Keratinocyte (primary cell): ENCODE measurements around the gene FRZB. TPM values are rescaled to one million over a fixed set of nuclear protein-coding genes. Genes with fewer than 3 reads are reported as not detected.

Experiments used
- DNase-seq: peaks from one replicate; pipeline ENCODE4 v3.0.0-alpha.2; 2011; ENCODE audit warnings: low read depth, missing footprints, low spot score
- FAIRE-seq: peaks from 2 replicates; lab custom pipeline; 2011; peaks lifted over from hg19 to GRCh38; lab: Jason Lieb, UNC
- H2AFZ ChIP-seq: 2 replicates; pipeline ENCODE4 v1.6.0; 2012; ENCODE audit warnings: low read length, control low read depth, inconsistent platforms; ENCODE audit not compliant: control insufficient read depth
- H3K27ac ChIP-seq: 2 replicates; pipeline ENCODE4 v1.5.1; 2011; ENCODE audit warnings: low read length; ENCODE audit not compliant: control insufficient read depth, insufficient read depth
- H3K27me3 ChIP-seq: 3 replicates; pipeline ENCODE4 v1.6.0; 2011; ENCODE audit warnings: low read length; ENCODE audit not compliant: control insufficient read depth, insufficient read depth; ENCODE audit errors: extremely low read depth
- H3K36me3 ChIP-seq, 2 experiments: 2 replicates in 1 of 2; 3 replicates in 1 of 2; pipeline ENCODE4 v1.5.1; 2011; ENCODE audit warnings: low read length in 2 of 2, mild to moderate bottlenecking in 1 of 2; ENCODE audit not compliant: control insufficient read depth in 2 of 2, insufficient read depth in 2 of 2; ENCODE audit errors: extremely low read depth in 1 of 2
- H3K4me1 ChIP-seq: 3 replicates; pipeline ENCODE4 v1.5.1; 2011; ENCODE audit warnings: low read length; ENCODE audit not compliant: control insufficient read depth, insufficient read depth; ENCODE audit errors: extremely low read depth
- H3K4me2 ChIP-seq: 3 replicates; pipeline ENCODE4 v1.6.0; 2011; ENCODE audit warnings: low read depth, low read length; ENCODE audit not compliant: control insufficient read depth, insufficient read depth; ENCODE audit errors: extremely low read depth
- H3K4me3 ChIP-seq, 3 experiments: fragments of 200-600 bp in 1 of 3; sonication (generic) in 1 of 3; 2 replicates in 2 of 3; 3 replicates in 1 of 3; pipeline ENCODE4 v1.5.1; 2011 to 2016; ENCODE audit warnings: low read length in 3 of 3, mild to moderate bottlenecking in 3 of 3, control low read depth in 2 of 3, inconsistent platforms in 1 of 3, low read depth in 1 of 3, mixed read lengths in 1 of 3, mixed run types in 1 of 3, moderate library complexity in 1 of 3; ENCODE audit not compliant: control insufficient read depth in 2 of 3, insufficient read depth in 2 of 3; ENCODE audit errors: extremely low read depth in 1 of 3
- H3K79me2 ChIP-seq: 2 replicates; pipeline ENCODE4 v1.6.0; 2012; ENCODE audit warnings: low read length; ENCODE audit not compliant: control insufficient read depth, insufficient read depth
- H3K9ac ChIP-seq: 3 replicates; pipeline ENCODE4 v1.6.0; 2011; ENCODE audit warnings: low read length; ENCODE audit not compliant: control insufficient read depth, insufficient read depth; ENCODE audit errors: extremely low read depth
- H3K9me1 ChIP-seq: 3 replicates; pipeline ENCODE4 v1.6.0; 2011; ENCODE audit warnings: low read length; ENCODE audit not compliant: control insufficient read depth, insufficient read depth; ENCODE audit errors: extremely low read depth
- H3K9me3 ChIP-seq: 2 replicates; pipeline ENCODE4 v1.5.1; 2012; ENCODE audit warnings: low read depth, low read length; ENCODE audit not compliant: control insufficient read depth
- H4K20me1 ChIP-seq: 3 replicates; pipeline ENCODE4 v1.6.0; 2011; ENCODE audit warnings: low read length; ENCODE audit not compliant: control insufficient read depth, insufficient read depth; ENCODE audit errors: extremely low read depth
- EZH2 ChIP-seq: IDR thresholded peaks from one replicate; pipeline ENCODE4 v1.6.1; 2012; ENCODE audit warnings: inconsistent platforms, mild to moderate bottlenecking, low read length, moderate library complexity
- dilution Hi-C: fragments of 300-500 bp; cut with MboI; formaldehyde crosslinking; loops from one replicate; pipeline ENCODE4 v1.7.0; 2020; ENCODE audit warnings: low sequenced_read_pairs; ENCODE audit not compliant: extremely low pct_ligation_motif_present
- polyA plus RNA-seq, 5 experiments: library from polyadenylated mRNA; depleted of rRNA in 3 of 5; stranded (reverse) in 3 of 5; stranded (forward) in 1 of 5; unstranded in 1 of 5; fragments of >200 nt; gene quantifications; 1 replicate in 1 of 5; 2 replicates in 3 of 5; 3 replicates in 1 of 5; pipeline versions ENCODE4 v1.2.1 to v1.2.3, GENCODE V29; 2011 to 2012; ENCODE audit warnings: missing spikeins in 2 of 5, low read depth in 1 of 5, low replicate concordance in 1 of 5
- TF ChIP-seq, protein P1 (sequence below), 3 experiments: IDR thresholded peaks in 1 of 3; conservative IDR thresholded peaks in 1 of 3; optimal IDR thresholded peaks in 1 of 3; 2 replicates in 2 of 3; 3 replicates in 1 of 3; pipeline versions ENCODE3 to v1.5.1; 2011; ENCODE audit warnings: low read length in 3 of 3, mild to moderate bottlenecking in 3 of 3, moderate library complexity in 2 of 3, control low read depth in 1 of 3, inconsistent platforms in 1 of 3; ENCODE audit not compliant: insufficient read depth in 2 of 3; ENCODE audit errors: extremely low read depth in 1 of 3

The FRZB gene
- polyA plus RNA-seq, 1 donor (not counting 4 experiments of a cell fraction or from before 2014, with no cell fraction given) = 0.05 TPM

GRCh38 chr2:182798736-182799135, 67.7 kb downstream of the FRZB start:
- Histone ChIP-seq H3K4me3 (no peak overlapping the region), H3K9me1 (no peaks in the 10 kb centered on the region), H3K27me3 (no peaks in the 10 kb centered on the region), H3K4me1 (no peaks in the 10 kb centered on the region), H4K20me1 (no peaks in the 10 kb centered on the region), H3K4me2 (no peak overlapping the region), H2AFZ (no peak overlapping the region), H3K27ac (no peak overlapping the region), H3K36me3 (no peaks in the 10 kb centered on the region), H3K9me3 (no peaks in the 10 kb centered on the region), H3K79me2 (no peaks in the 10 kb centered on the region), H3K9ac (no peak overlapping the region)
- DNase-seq = no peak
- FAIRE-seq = no peak
- dilution Hi-C loops = no loop called here
- no peak for TF ChIP-seq EZH2
- TF ChIP-seq, protein P1, sequence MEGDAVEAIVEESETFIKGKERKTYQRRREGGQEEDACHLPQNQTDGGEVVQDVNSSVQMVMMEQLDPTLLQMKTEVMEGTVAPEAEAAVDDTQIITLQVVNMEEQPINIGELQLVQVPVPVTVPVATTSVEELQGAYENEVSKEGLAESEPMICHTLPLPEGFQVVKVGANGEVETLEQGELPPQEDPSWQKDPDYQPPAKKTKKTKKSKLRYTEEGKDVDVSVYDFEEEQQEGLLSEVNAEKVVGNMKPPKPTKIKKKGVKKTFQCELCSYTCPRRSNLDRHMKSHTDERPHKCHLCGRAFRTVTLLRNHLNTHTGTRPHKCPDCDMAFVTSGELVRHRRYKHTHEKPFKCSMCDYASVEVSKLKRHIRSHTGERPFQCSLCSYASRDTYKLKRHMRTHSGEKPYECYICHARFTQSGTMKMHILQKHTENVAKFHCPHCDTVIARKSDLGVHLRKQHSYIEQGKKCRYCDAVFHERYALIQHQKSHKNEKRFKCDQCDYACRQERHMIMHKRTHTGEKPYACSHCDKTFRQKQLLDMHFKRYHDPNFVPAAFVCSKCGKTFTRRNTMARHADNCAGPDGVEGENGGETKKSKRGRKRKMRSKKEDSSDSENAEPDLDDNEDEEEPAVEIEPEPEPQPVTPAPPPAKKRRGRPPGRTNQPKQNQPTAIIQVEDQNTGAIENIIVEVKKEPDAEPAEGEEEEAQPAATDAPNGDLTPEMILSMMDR (optimal IDR thresholded peaks at IDR 0.05 in 1 of 3, IDR thresholded peaks at IDR 0.05 in 1 of 3, conservative IDR thresholded peaks at IDR 0.05 in 1 of 3; ENCODE audit: extremely low read depth in 1 of 3, insufficient read depth in 2 of 3, low read length in 3 of 3) = no peak

- H3K27me3 ChIP-seq = no peaks in the 10 kb centered on the region
- no peak overlapping the region for H2AFZ ChIP-seq
- H3K9me1 ChIP-seq = no peaks in the 10 kb centered on the region
- no peak overlapping the region for H3K9ac ChIP-seq
- H3K4me1 ChIP-seq = no peaks in the 10 kb centered on the region
- DNase-seq (no peak), FAIRE-seq (no peak)
- no peak overlapping the region for H3K4me2 ChIP-seq
- H3K9me3 ChIP-seq = no peaks in the 10 kb centered on the region
- H3K27ac ChIP-seq = no peak overlapping the region
- H3K79me2 ChIP-seq = no peaks in the 10 kb centered on the region
- H3K36me3 ChIP-seq = no peaks in the 10 kb centered on the region
- dilution Hi-C loops = no loop called here
- H4K20me1 ChIP-seq = no peaks in the 10 kb centered on the region
- H3K4me3 ChIP-seq = no peak overlapping the region
- TF ChIP-seq, protein P1 (optimal IDR thresholded peaks at IDR 0.05 in 1 of 3, IDR thresholded peaks at IDR 0.05 in 1 of 3, conservative IDR thresholded peaks at IDR 0.05 in 1 of 3; ENCODE audit: extremely low read depth in 1 of 3, insufficient read depth in 2 of 3, low read length in 3 of 3) = no peak
- TF ChIP-seq EZH2 = no peak
These were observed 74.0 kb downstream of the FRZB start for GRCh38 chr2:182792441-182792840.
